Endodermal cell (in vitro differentiated cells): ENCODE results near the gene NKD2. TPM values are rescaled to one million over a fixed set of nuclear protein-coding genes. Genes with fewer than 3 reads are reported as not detected.
A peak's percentile ranks its signal among the peaks of the same experiment; 100 is the strongest.
"Not testable (repeated sequence)": the region's sequence is repeated elsewhere in the genome, so short reads cannot be mapped to it uniquely, and the experiment has no call there.

ENCODE experiments used
- DNase-seq: peaks from one replicate; pipeline ENCODE4 v3.0.0-alpha.2; 2017
- H3K27ac ChIP-seq: 2 replicates; pipeline ENCODE4 v1.5.1; 2013; ENCODE audit warnings: mild to moderate bottlenecking, low read depth, low read length, moderate library complexity
- H3K27me3 ChIP-seq: 2 replicates; pipeline ENCODE4 v1.6.1; 2013; ENCODE audit warnings: mild to moderate bottlenecking, low read length, moderate library complexity; ENCODE audit not compliant: insufficient read depth, control insufficient read depth, poor library complexity, severe bottlenecking
- H3K36me3 ChIP-seq: 2 replicates; pipeline ENCODE4 v1.7.0; 2013; ENCODE audit warnings: mild to moderate bottlenecking, low read length, moderate library complexity; ENCODE audit not compliant: control insufficient read depth, insufficient read depth
- H3K4me1 ChIP-seq: one replicate; pipeline ENCODE4 v1.7.0; 2013; ENCODE audit warnings: low read length; ENCODE audit not compliant: control insufficient read depth, insufficient read depth
- H3K4me3 ChIP-seq: 2 replicates; pipeline ENCODE4 v1.5.1; 2013; ENCODE audit warnings: mild to moderate bottlenecking, low read length, moderate library complexity
- H3K9ac ChIP-seq: 2 replicates; pipeline ENCODE4 v1.6.1; 2013; ENCODE audit warnings: mild to moderate bottlenecking, low read length, moderate library complexity; ENCODE audit not compliant: poor library complexity, severe bottlenecking; ENCODE audit errors: extremely low read depth
- H3K9me3 ChIP-seq: 2 replicates; pipeline ENCODE4 v1.6.1; 2013; ENCODE audit warnings: mild to moderate bottlenecking, low read length, moderate library complexity; ENCODE audit not compliant: control insufficient read depth
- H3K27ac Mint-ChIP-seq: 2 replicates; pipeline ENCODE4 v1.8.0; 2020; ENCODE audit warnings: mixed read lengths
- H3K27me3 Mint-ChIP-seq: 2 replicates; pipeline ENCODE4 v1.8.0; 2021; ENCODE audit warnings: mild to moderate bottlenecking, mixed read lengths; ENCODE audit not compliant: insufficient read depth
- H3K36me3 Mint-ChIP-seq: 2 replicates; pipeline ENCODE4 v1.8.0; 2020; ENCODE audit warnings: low read depth, mixed read lengths
- H3K4me1 Mint-ChIP-seq: 2 replicates; pipeline ENCODE4 v1.8.0; 2020; ENCODE audit warnings: mixed read lengths
- H3K4me3 Mint-ChIP-seq: 2 replicates; pipeline ENCODE4 v1.8.0; 2020; ENCODE audit warnings: mild to moderate bottlenecking, moderate library complexity, mixed read lengths
- H3K9me3 Mint-ChIP-seq: 2 replicates; pipeline ENCODE4 v1.8.0; 2020; ENCODE audit warnings: mild to moderate bottlenecking, mixed read lengths
- WGBS, 2 experiments: methylation state at CpG; one replicate each; pipeline versions ENCODE4 v1.1.5 to v1.1.7; 2013; ENCODE audit warnings: missing lambda C conversion rate in 2 of 2, mixed read lengths in 1 of 2; ENCODE audit not compliant: insufficient coverage in 1 of 2, insufficient read length in 1 of 2; 5-methylcytosine and 5-hydroxymethylcytosine counted together
- total RNA-seq, 2 donors: library from RNA; stranded (reverse); fragmentation: NEBNext Ultra II Directional in 1 of 2; extraction: Animal tissue kit (Norgen Biotek cat#: 25700) in 1 of 2; gene quantifications; 2 replicates in 1 of 2; 3 replicates in 1 of 2; pipeline ENCODE4 v1.2.1, GENCODE V29; 2021
- TF ChIP-seq, protein P1 (sequence below): fragments of 200-600 bp; sonication (generic); conservative IDR thresholded peaks from 2 replicates; pipeline ENCODE4 v1.5.0; 2021; ENCODE audit warnings: antibody characterized with exemption, mild to moderate bottlenecking

The NKD2 gene
- total RNA-seq, 2 donors from 2014 or later, result 11.2 to 13.9 TPM

GRCh38 chr5:1059884-1060263 is 51.3 kb downstream of the NKD2 start:
- Mint-ChIP-seq H3K4me3 (no peak overlapping the region), H3K27me3 (no peaks in the 10 kb centered on the region), H3K27ac (no peak overlapping the region), H3K36me3 (peaks cover 27% of the 10 kb centered on the region), H3K9me3 (no peaks in the 10 kb centered on the region), H3K4me1 (no peaks in the 10 kb centered on the region)
- Histone ChIP-seq H3K27ac (peak overlapping the region; percentile 53), H3K9me3 (no peaks in the 10 kb centered on the region), H3K4me3 (no peak overlapping the region), H3K36me3 (peaks cover 11% of the 10 kb centered on the region), H3K4me1 (no peaks in the 10 kb centered on the region), H3K27me3 (no peaks in the 10 kb centered on the region), H3K9ac (no peak overlapping the region)
- WGBS, 2 experiments, result 88 to 98% methylated on average over 15 to 17 of the region's 17 CpGs
- TF ChIP-seq, protein P1, sequence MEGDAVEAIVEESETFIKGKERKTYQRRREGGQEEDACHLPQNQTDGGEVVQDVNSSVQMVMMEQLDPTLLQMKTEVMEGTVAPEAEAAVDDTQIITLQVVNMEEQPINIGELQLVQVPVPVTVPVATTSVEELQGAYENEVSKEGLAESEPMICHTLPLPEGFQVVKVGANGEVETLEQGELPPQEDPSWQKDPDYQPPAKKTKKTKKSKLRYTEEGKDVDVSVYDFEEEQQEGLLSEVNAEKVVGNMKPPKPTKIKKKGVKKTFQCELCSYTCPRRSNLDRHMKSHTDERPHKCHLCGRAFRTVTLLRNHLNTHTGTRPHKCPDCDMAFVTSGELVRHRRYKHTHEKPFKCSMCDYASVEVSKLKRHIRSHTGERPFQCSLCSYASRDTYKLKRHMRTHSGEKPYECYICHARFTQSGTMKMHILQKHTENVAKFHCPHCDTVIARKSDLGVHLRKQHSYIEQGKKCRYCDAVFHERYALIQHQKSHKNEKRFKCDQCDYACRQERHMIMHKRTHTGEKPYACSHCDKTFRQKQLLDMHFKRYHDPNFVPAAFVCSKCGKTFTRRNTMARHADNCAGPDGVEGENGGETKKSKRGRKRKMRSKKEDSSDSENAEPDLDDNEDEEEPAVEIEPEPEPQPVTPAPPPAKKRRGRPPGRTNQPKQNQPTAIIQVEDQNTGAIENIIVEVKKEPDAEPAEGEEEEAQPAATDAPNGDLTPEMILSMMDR, result no peak
- no peak for DNase-seq

GRCh38 chr5:1060535-1060981 is 52.0 kb downstream of the NKD2 start:
- H3K9ac ChIP-seq, result no peak overlapping the region
- no peaks in the 10 kb centered on the region for H3K4me1 ChIP-seq
- peaks cover 8% of the 10 kb centered on the region for H3K36me3 ChIP-seq
- H3K4me1 Mint-ChIP-seq, result no peaks in the 10 kb centered on the region
- DNase-seq, result no peak
- no peaks in the 10 kb centered on the region for H3K27me3 ChIP-seq
- H3K9me3 Mint-ChIP-seq, result no peaks in the 10 kb centered on the region
- no peaks in the 10 kb centered on the region for H3K9me3 ChIP-seq
- no peaks in the 10 kb centered on the region for H3K27me3 Mint-ChIP-seq
- H3K36me3 Mint-ChIP-seq, result peaks cover 26% of the 10 kb centered on the region
- H3K4me3 ChIP-seq, result no peak overlapping the region
- no peak overlapping the region for H3K4me3 Mint-ChIP-seq
- no peak overlapping the region for H3K27ac Mint-ChIP-seq
- TF ChIP-seq, protein P1, result no peak
- WGBS, 2 experiments, result 77 to 81% methylated on average over 14 to 24 of the region's 24 CpGs
- no peak overlapping the region for H3K27ac ChIP-seq

GRCh38 chr5:1061292-1061691 is 52.7 kb downstream of the NKD2 start:
- H3K9me3 ChIP-seq, H3K4me3 Mint-ChIP-seq, DNase-seq, H3K27me3 Mint-ChIP-seq, H3K27me3 ChIP-seq, H3K9me3 Mint-ChIP-seq, H3K9ac ChIP-seq, H3K27ac Mint-ChIP-seq, H3K4me1 Mint-ChIP-seq, H3K27ac ChIP-seq, H3K4me3 ChIP-seq, H3K4me1 ChIP-seq, H3K36me3 ChIP-seq: not testable (repeated sequence)
- peaks cover 25% of the 10 kb centered on the region for H3K36me3 Mint-ChIP-seq
- 95% methylated on average over 11 to 14 of the region's 43 CpGs for WGBS, 2 experiments

- Mint-ChIP-seq H3K4me3 (no peak overlapping the region), H3K27me3 (no peaks in the 10 kb centered on the region), H3K4me1 (no peaks in the 10 kb centered on the region), H3K27ac (no peak overlapping the region), H3K9me3 (no peaks in the 10 kb centered on the region), H3K36me3 (peaks cover 28% of the 10 kb centered on the region)
- Histone ChIP-seq H3K27ac (no peak overlapping the region), H3K9me3 (no peaks in the 10 kb centered on the region), H3K4me1 (no peaks in the 10 kb centered on the region), H3K9ac (no peak overlapping the region), H3K27me3 (no peaks in the 10 kb centered on the region), H3K36me3 (peaks cover 8% of the 10 kb centered on the region), H3K4me3 (no peak overlapping the region)
- TF ChIP-seq, protein P1, result no peak
- WGBS, 2 experiments, result 83 to 92% methylated on average over 7 to 10 of the region's 10 CpGs
- no peak for DNase-seq
Measured at GRCh38 chr5:1061916-1062315, 53.3 kb downstream of the NKD2 start.
